Neural progenitor cell (in vitro differentiated cells): ENCODE data around the gene CCDC91. TPM values are rescaled to one million over a fixed set of nuclear protein-coding genes. Genes with fewer than 3 reads are reported as not detected.

Source experiments
- DNase-seq: peaks from one replicate; pipeline ENCODE4 v3.0.0-alpha.2; 2016; ENCODE audit warnings: low spot score
- H2AFZ ChIP-seq: fragments of 200-600 bp; sonication (generic); replicated peaks from 2 replicates; pipeline ENCODE4 v1.6.1; 2016; ENCODE audit warnings: antibody characterized with exemption
- H3F3A ChIP-seq: fragments of 200-600 bp; sonication (generic); 2 replicates; pipeline ENCODE4 v1.6.1; 2016; ENCODE audit warnings: antibody characterized with exemption, low read depth
- H3K27ac ChIP-seq: fragments of 200-600 bp; sonication (generic); 2 replicates; pipeline ENCODE4 v1.5.1; 2016; ENCODE audit warnings: mild to moderate bottlenecking
- H3K27me3 ChIP-seq: fragments of 200-600 bp; sonication (generic); 2 replicates; pipeline ENCODE4 v1.6.1; 2016; ENCODE audit warnings: mild to moderate bottlenecking, moderate library complexity
- H3K36me3 ChIP-seq: fragments of 200-600 bp; sonication (generic); 2 replicates; pipeline ENCODE4 v1.5.1; 2016
- H3K4me1 ChIP-seq: fragments of 200-600 bp; sonication (generic); 2 replicates; pipeline ENCODE4 v1.6.1; 2016; ENCODE audit warnings: mixed run types
- H3K4me2 ChIP-seq: fragments of 200-600 bp; sonication (generic); 2 replicates; pipeline ENCODE4 v1.6.1; 2016
- H3K4me3 ChIP-seq: fragments of 200-600 bp; sonication (generic); 2 replicates; pipeline ENCODE4 v1.5.1; 2016
- H3K79me2 ChIP-seq: fragments of 200-600 bp; sonication (generic); 2 replicates; pipeline ENCODE4 v1.6.1; 2016; ENCODE audit warnings: low read depth
- H3K9ac ChIP-seq: fragments of 200-600 bp; sonication (generic); 2 replicates; pipeline ENCODE4 v1.6.1; 2016
- H3K9me3 ChIP-seq: fragments of 200-600 bp; sonication (generic); 2 replicates; pipeline ENCODE4 v1.5.1; 2016; ENCODE audit warnings: low read depth
- H4K20me1 ChIP-seq: fragments of 200-600 bp; sonication (generic); 2 replicates; pipeline ENCODE4 v1.6.1; 2016; ENCODE audit warnings: low read depth
- H3K27ac Mint-ChIP-seq: 3 replicates; pipeline ENCODE4 v1.8.0; 2021; ENCODE audit warnings: mixed read lengths
- H3K27me3 Mint-ChIP-seq: 2 replicates; pipeline ENCODE4 v1.8.0; 2022; ENCODE audit warnings: low read depth, mild to moderate bottlenecking, inconsistent platforms, moderate library complexity, mixed read lengths; ENCODE audit not compliant: insufficient read depth
- H3K36me3 Mint-ChIP-seq: 3 replicates; pipeline ENCODE4 v1.8.0; 2021; ENCODE audit warnings: mixed read lengths
- H3K4me1 Mint-ChIP-seq: 3 replicates; pipeline ENCODE4 v1.8.0; 2021; ENCODE audit warnings: mixed read lengths
- H3K4me3 Mint-ChIP-seq: 3 replicates; pipeline ENCODE4 v1.8.0; 2021; ENCODE audit warnings: mild to moderate bottlenecking, moderate library complexity, mixed read lengths
- H3K9me3 Mint-ChIP-seq: 3 replicates; pipeline ENCODE4 v1.8.0; 2020; ENCODE audit warnings: mixed read lengths
- CTCF ChIP-seq: fragments of 200-600 bp; sonication (generic); IDR thresholded peaks from 2 replicates; pipeline ENCODE4 v1.5.1; 2017; ENCODE audit warnings: antibody characterized with exemption, mild to moderate bottlenecking
- EZH2 ChIP-seq: fragments of 200-600 bp; sonication (generic); IDR thresholded peaks from 2 replicates; pipeline ENCODE4 v1.6.1; 2017; ENCODE audit warnings: antibody characterized with exemption, mild to moderate bottlenecking, moderate library complexity
- EZH2phosphoT487 ChIP-seq: fragments of 200-600 bp; sonication (generic); IDR thresholded peaks from 2 replicates; pipeline ENCODE4 v1.6.1; 2017; ENCODE audit warnings: antibody characterized with exemption
- total RNA-seq: library from RNA; depleted of rRNA; stranded (reverse); fragments of >200 nt; gene quantifications from 2 replicates; pipeline ENCODE4 v1.2.3, GENCODE V29; 2015; ENCODE audit warnings: low replicate concordance

The CCDC91 gene
- total RNA-seq, 1 donor from 2014 or later = 35.8 TPM

- H3K27ac ChIP-seq = no peak overlapping the region
- no peaks in the 10 kb centered on the region for H3K27me3 ChIP-seq
- no peaks in the 10 kb centered on the region for H3K36me3 ChIP-seq
- H2AFZ ChIP-seq = no peak overlapping the region
- no peaks in the 10 kb centered on the region for H3K4me1 Mint-ChIP-seq
- no peak overlapping the region for H3K9ac ChIP-seq
- no peaks in the 10 kb centered on the region for H3K36me3 Mint-ChIP-seq
- H3K79me2 ChIP-seq = no peaks in the 10 kb centered on the region
- H4K20me1 ChIP-seq = no peaks in the 10 kb centered on the region
- no peak for TF ChIP-seq EZH2phosphoT487
- TF ChIP-seq CTCF = no peak
- no peak for TF ChIP-seq EZH2
- H3K4me1 ChIP-seq = no peaks in the 10 kb centered on the region
- H3K27me3 Mint-ChIP-seq = no peaks in the 10 kb centered on the region
- DNase-seq = no peak
- no peaks in the 10 kb centered on the region for H3F3A ChIP-seq
- H3K4me3 Mint-ChIP-seq = no peak overlapping the region
- no peaks in the 10 kb centered on the region for H3K9me3 Mint-ChIP-seq
- H3K27ac Mint-ChIP-seq = no peak overlapping the region
- no peak overlapping the region for H3K4me2 ChIP-seq
- no peaks in the 10 kb centered on the region for H3K9me3 ChIP-seq
- H3K4me3 ChIP-seq = no peak overlapping the region
Observed at GRCh38 chr12:28175098-28175589, 15.1 kb upstream of the CCDC91 start.

- Histone ChIP-seq H4K20me1 (no peaks in the 10 kb centered on the region), H3K4me3 (no peak overlapping the region), H2AFZ (no peak overlapping the region), H3K36me3 (no peaks in the 10 kb centered on the region), H3K27ac (no peak overlapping the region), H3F3A (no peaks in the 10 kb centered on the region), H3K4me1 (no peaks in the 10 kb centered on the region), H3K9ac (no peak overlapping the region), H3K4me2 (no peak overlapping the region), H3K79me2 (no peaks in the 10 kb centered on the region), H3K9me3 (no peaks in the 10 kb centered on the region), H3K27me3 (no peaks in the 10 kb centered on the region)
- Mint-ChIP-seq H3K27me3 (no peaks in the 10 kb centered on the region), H3K4me3 (no peak overlapping the region), H3K4me1 (no peaks in the 10 kb centered on the region), H3K9me3 (no peaks in the 10 kb centered on the region), H3K36me3 (no peaks in the 10 kb centered on the region), H3K27ac (no peak overlapping the region)
- DNase-seq = no peak
- TF ChIP-seq EZH2 = no peak
Observed at GRCh38 chr12:28176295-28176694, 14.0 kb upstream of the CCDC91 start.

GRCh38 chr12:28177461-28177860 is 12.8 kb upstream of the CCDC91 start:
- Histone ChIP-seq H3K79me2 (no peaks in the 10 kb centered on the region), H3K4me1 (no peaks in the 10 kb centered on the region), H3F3A (no peaks in the 10 kb centered on the region), H3K36me3 (no peaks in the 10 kb centered on the region), H4K20me1 (no peaks in the 10 kb centered on the region), H2AFZ (no peak overlapping the region), H3K27me3 (no peaks in the 10 kb centered on the region), H3K4me3 (no peak overlapping the region), H3K4me2 (no peak overlapping the region), H3K27ac (no peak overlapping the region), H3K9me3 (no peaks in the 10 kb centered on the region), H3K9ac (no peak overlapping the region)
- H3K36me3 Mint-ChIP-seq = no peaks in the 10 kb centered on the region
- no peak overlapping the region for H3K4me3 Mint-ChIP-seq
- H3K27me3 Mint-ChIP-seq = no peaks in the 10 kb centered on the region
- TF ChIP-seq EZH2 (no peak), EZH2phosphoT487 (no peak), CTCF (no peak)
- DNase-seq = no peak
- no peak overlapping the region for H3K27ac Mint-ChIP-seq
- no peaks in the 10 kb centered on the region for H3K4me1 Mint-ChIP-seq
- no peaks in the 10 kb centered on the region for H3K9me3 Mint-ChIP-seq

- H3K4me1 ChIP-seq = no peaks in the 10 kb centered on the region
- H2AFZ ChIP-seq = no peak overlapping the region
- no peaks in the 10 kb centered on the region for H3F3A ChIP-seq
- no peaks in the 10 kb centered on the region for H3K27me3 ChIP-seq
- Mint-ChIP-seq H3K4me3 (no peak overlapping the region), H3K27me3 (no peaks in the 10 kb centered on the region), H3K36me3 (no peaks in the 10 kb centered on the region), H3K27ac (no peak overlapping the region), H3K9me3 (no peaks in the 10 kb centered on the region), H3K4me1 (no peaks in the 10 kb centered on the region)
- no peaks in the 10 kb centered on the region for H3K79me2 ChIP-seq
- H3K9ac ChIP-seq = no peak overlapping the region
- no peak overlapping the region for H3K4me2 ChIP-seq
- H3K36me3 ChIP-seq = no peaks in the 10 kb centered on the region
- H4K20me1 ChIP-seq = no peaks in the 10 kb centered on the region
- no peaks in the 10 kb centered on the region for H3K9me3 ChIP-seq
- no peak for DNase-seq
- H3K27ac ChIP-seq = no peak overlapping the region
- TF ChIP-seq EZH2 (no peak), EZH2phosphoT487 (no peak), CTCF (no peak)
- H3K4me3 ChIP-seq = no peak overlapping the region
Observed at GRCh38 chr12:28177905-28178304, 12.4 kb upstream of the CCDC91 start.
